HepG2 (cell line): ENCODE results near the gene CNNM3.

Experiments
- ARHGAP35 ChIP-seq: sonication (generic); formaldehyde crosslinking; IDR thresholded peaks from 2 replicates; pipeline ENCODE4 v1.9.0; 2022; ENCODE audit warnings: mild to moderate bottlenecking, inconsistent platforms, moderate library complexity, missing genetic modification reagents, borderline replicate concordance
- ELF1 ChIP-seq: sonication (generic); formaldehyde crosslinking; IDR thresholded peaks from 2 replicates; pipeline ENCODE4 v1.4.0; 2020; ENCODE audit warnings: missing genetic modification reagents
- ZBTB7A ChIP-seq: sonication (generic); formaldehyde crosslinking; IDR thresholded peaks from 2 replicates; pipeline ENCODE4 v1.8.0; 2022; ENCODE audit warnings: mild to moderate bottlenecking, missing genetic modification reagents

GRCh38 chr2:96809951-96810782, 5.9 kb upstream of the CNNM3 start:
- TF ChIP-seq ELF1 (CRISPR knock-in tag): no peak
- TF ChIP-seq ARHGAP35 (CRISPR knock-in tag): no peak
- no peak for TF ChIP-seq ZBTB7A (CRISPR knock-in tag)
